HG03025 (cell line): Measurements from ENCODE around the gene CYP2R1.

Experiments
- ATAC-seq: cut with Tn5 transposase; IDR thresholded peaks from one replicate; pipeline ENCODE4 v1.9.1; 2021; ENCODE audit warnings: mild to moderate bottlenecking, moderate library complexity; ENCODE audit not compliant: unreplicated experiment, low FRiP score

The CYP2R1 gene

DNA sequence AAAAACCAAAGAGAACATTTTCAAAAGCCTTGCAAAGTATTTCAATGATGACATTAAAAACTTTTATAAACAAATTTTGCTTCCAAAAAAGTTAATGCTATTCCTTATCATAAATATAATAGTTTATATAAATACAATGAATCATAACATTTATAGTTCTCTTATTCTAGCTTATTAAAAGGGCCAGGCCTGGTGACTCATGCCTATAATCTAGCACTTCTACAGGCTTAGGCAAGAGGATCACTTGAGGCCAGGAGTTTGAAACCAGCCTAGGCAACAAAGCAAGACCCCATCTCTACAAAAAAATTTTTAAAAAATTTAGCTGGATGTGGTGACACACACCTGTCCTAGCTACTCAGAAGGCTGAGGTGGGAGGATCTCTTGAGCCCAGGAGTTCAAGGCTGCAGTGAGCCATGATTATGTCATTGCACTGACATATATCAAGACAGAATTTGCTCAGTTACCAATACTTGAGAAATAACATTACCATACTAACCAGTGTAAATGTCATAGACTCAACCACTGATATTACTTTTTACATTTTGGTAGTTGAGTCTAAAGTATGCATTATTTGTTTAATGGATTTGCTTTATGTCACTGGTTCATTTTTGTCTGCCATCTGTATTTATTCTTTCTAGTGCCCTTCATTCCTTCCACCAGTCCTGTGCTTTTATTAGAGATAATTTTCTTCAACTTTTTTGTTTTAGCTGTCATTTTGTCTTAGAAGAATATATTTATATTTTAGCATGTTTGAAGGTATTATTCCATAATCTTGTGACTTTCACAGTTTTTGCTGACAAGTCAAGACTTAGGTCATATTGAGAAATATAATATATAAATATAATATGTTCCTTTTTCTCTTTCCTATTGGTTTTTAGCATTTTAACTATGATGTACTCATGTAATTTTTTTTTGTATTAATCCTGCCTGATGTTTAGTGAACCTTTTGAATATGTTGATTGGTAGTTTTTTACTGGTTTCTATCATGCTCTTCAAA is 56.2 kb downstream of the CYP2R1 start:
- ATAC-seq, result no peak
